Liver (tissue), 9 donors: ENCODE data around the gene NCSTN. TPM values are rescaled to one million over a fixed set of nuclear protein-coding genes. Genes with fewer than 3 reads are reported as not detected.
A peak's percentile ranks its signal among the peaks of the same experiment; 100 is the strongest.

ENCODE experiments used
- DNase-seq: peaks from one replicate; pipeline ENCODE4 v3.0.0-alpha.2; 2017; ENCODE audit warnings: low spot score
- H3K27ac ChIP-seq, 2 donors: one replicate each; pipeline ENCODE4 v1.7.0; 2013; ENCODE audit warnings: inconsistent platforms in 2 of 2, low read length in 2 of 2, control low read depth in 1 of 2, low read depth in 1 of 2, mild to moderate bottlenecking in 1 of 2
- H3K27me3 ChIP-seq, 4 donors: one replicate each; pipeline versions ENCODE4 v1.6.1 to v1.7.0; 2013; ENCODE audit warnings: low read length in 3 of 4, inconsistent platforms in 1 of 4, mild to moderate bottlenecking in 1 of 4, moderate library complexity in 1 of 4; ENCODE audit not compliant: control insufficient read depth in 4 of 4, insufficient read depth in 4 of 4
- H3K36me3 ChIP-seq, 4 donors: one replicate each; pipeline versions ENCODE4 v1.6.1 to v1.7.0; 2013; ENCODE audit warnings: low read length in 3 of 4, mild to moderate bottlenecking in 3 of 4, low read depth in 1 of 4, moderate library complexity in 1 of 4; ENCODE audit not compliant: control insufficient read depth in 4 of 4, insufficient read depth in 3 of 4
- H3K4me1 ChIP-seq, 4 donors: one replicate each; pipeline versions ENCODE4 v1.6.1 to v1.7.0; 2013; ENCODE audit warnings: low read length in 3 of 4, mild to moderate bottlenecking in 3 of 4, moderate library complexity in 1 of 4; ENCODE audit not compliant: control insufficient read depth in 4 of 4, insufficient read depth in 4 of 4
- H3K4me3 ChIP-seq, 3 donors: one replicate each; pipeline versions ENCODE4 v1.6.1 to v1.7.0; 2013; ENCODE audit warnings: low read length in 3 of 3, control low read depth in 1 of 3, low read depth in 1 of 3, mild to moderate bottlenecking in 1 of 3
- H3K9ac ChIP-seq, 2 donors: one replicate each; pipeline ENCODE4 v1.7.0; 2013; ENCODE audit warnings: low read length in 2 of 2, mild to moderate bottlenecking in 2 of 2, moderate library complexity in 2 of 2, control low read depth in 1 of 2, low read depth in 1 of 2
- H3K9me3 ChIP-seq, 4 donors: one replicate each; pipeline versions ENCODE4 v1.6.1 to v1.7.0; 2013; ENCODE audit warnings: low read length in 3 of 4; ENCODE audit not compliant: control insufficient read depth in 4 of 4
- EGR1 ChIP-seq, 2 donors: IDR thresholded peaks; 2 replicates each; pipeline ENCODE4 v1.6.1; 2016 to 2018; ENCODE audit warnings: antibody characterized with exemption in 2 of 2, low read depth in 2 of 2
- FOXA1 ChIP-seq: IDR thresholded peaks from 2 replicates; pipeline ENCODE4 v1.6.1; 2016; ENCODE audit warnings: antibody characterized with exemption
- FOXA2 ChIP-seq: IDR thresholded peaks from 2 replicates; pipeline ENCODE4 v1.6.1; 2016; ENCODE audit warnings: antibody characterized with exemption
- GABPA ChIP-seq, 2 donors: IDR thresholded peaks in 1 of 2; conservative IDR thresholded peaks in 1 of 2; 2 replicates each; pipeline ENCODE4 v1.6.1; 2016; ENCODE audit warnings: antibody characterized with exemption in 2 of 2, mild to moderate bottlenecking in 1 of 2, moderate library complexity in 1 of 2
- HNF4A ChIP-seq, 2 donors: conservative IDR thresholded peaks; 2 replicates each; pipeline ENCODE4 v1.6.1; 2016; ENCODE audit warnings: antibody characterized with exemption in 2 of 2, mild to moderate bottlenecking in 2 of 2
- HNF4G ChIP-seq: IDR thresholded peaks from 2 replicates; pipeline ENCODE4 v1.6.1; 2016; ENCODE audit warnings: antibody characterized with exemption
- JUND ChIP-seq, 2 donors: IDR thresholded peaks; 2 replicates each; pipeline ENCODE4 v1.6.1; 2016; ENCODE audit warnings: antibody characterized with exemption in 2 of 2
- RXRA ChIP-seq, 2 donors: IDR thresholded peaks; 2 replicates each; pipeline ENCODE4 v1.6.1; 2017 to 2018; ENCODE audit warnings: antibody characterized with exemption in 2 of 2, mild to moderate bottlenecking in 1 of 2
- SP1 ChIP-seq: IDR thresholded peaks from 2 replicates; pipeline ENCODE4 v1.6.1; 2018; ENCODE audit warnings: antibody characterized with exemption, mild to moderate bottlenecking
- YY1 ChIP-seq: IDR thresholded peaks from 2 replicates; pipeline ENCODE4 v1.6.1; 2016; ENCODE audit warnings: antibody characterized with exemption, mild to moderate bottlenecking
- WGBS: extraction: QIAGEN DNeasy Blood & Tissue Kit; methylation state at CpG from one replicate; pipeline ENCODE4 v1.1.7; 2013; 5-methylcytosine and 5-hydroxymethylcytosine counted together
- polyA plus RNA-seq, 2 donors: library from polyadenylated mRNA; stranded (reverse) in 1 of 2; unstranded in 1 of 2; fragments of 200-250 nt in 1 of 2; fragments of >200 nt in 1 of 2; fragmentation: Nextera tagmentation in 1 of 2; extraction: Ambion mirVana in 1 of 2; gene quantifications; one replicate each; pipeline versions ENCODE4 v1.2.1 to v1.2.3, GENCODE V29; 2013 to 2015
- total RNA-seq, 2 donors: library from RNA; depleted of rRNA; stranded (reverse); fragments of >200 nt; gene quantifications; one replicate each; pipeline ENCODE4 v1.2.3, GENCODE V29; 2014
- TF ChIP-seq, protein P1 (sequence below): IDR thresholded peaks from 2 replicates; pipeline ENCODE4 v1.6.1; 2016; ENCODE audit warnings: antibody characterized with exemption
- TF ChIP-seq, protein P2 (sequence below): IDR thresholded peaks from 2 replicates; pipeline ENCODE4 v1.6.1; 2016; ENCODE audit warnings: antibody characterized with exemption
- TF ChIP-seq, protein P3 (sequence below): IDR thresholded peaks from 2 replicates; pipeline ENCODE4 v1.6.1; 2016; ENCODE audit warnings: antibody characterized with exemption, mild to moderate bottlenecking
- TF ChIP-seq, protein P4 (sequence below): fragments of 150-350 bp; IDR thresholded peaks from 2 replicates; pipeline ENCODE4 v1.5.1; 2017; ENCODE audit warnings: improper control_type of control experiment, low read depth, low read length; ENCODE audit not compliant: missing input control
- donor health status: healthy.
- donor health status: healthy.
- donor health status: healthy.
- donor health status: healthy.
- donor health status: healthy.

Gene NCSTN
- total and polyA plus RNA-seq, 4 donors, result 32.2 to 44.6 (median 37.5) TPM

- no peak for DNase-seq
- 8% methylated on average over 55 of the region's 55 CpGs for WGBS
- H3K36me3 ChIP-seq, result no peaks in the 10 kb centered on the region
- H3K27me3 ChIP-seq, result peaks cover 0 to 7% (median 3%) of the 10 kb centered on the region in 4 donors
- H3K4me3 ChIP-seq, result peak overlapping the region in 1 of 3 donors; percentile 43
- peaks cover 0 to 5% (median 0%) of the 10 kb centered on the region in 4 donors for H3K4me1 ChIP-seq
- no peaks in the 10 kb centered on the region for H3K9me3 ChIP-seq
- no peak for TF ChIP-seq HNF4G
- no peak for TF ChIP-seq FOXA2
- TF ChIP-seq, protein P1, sequence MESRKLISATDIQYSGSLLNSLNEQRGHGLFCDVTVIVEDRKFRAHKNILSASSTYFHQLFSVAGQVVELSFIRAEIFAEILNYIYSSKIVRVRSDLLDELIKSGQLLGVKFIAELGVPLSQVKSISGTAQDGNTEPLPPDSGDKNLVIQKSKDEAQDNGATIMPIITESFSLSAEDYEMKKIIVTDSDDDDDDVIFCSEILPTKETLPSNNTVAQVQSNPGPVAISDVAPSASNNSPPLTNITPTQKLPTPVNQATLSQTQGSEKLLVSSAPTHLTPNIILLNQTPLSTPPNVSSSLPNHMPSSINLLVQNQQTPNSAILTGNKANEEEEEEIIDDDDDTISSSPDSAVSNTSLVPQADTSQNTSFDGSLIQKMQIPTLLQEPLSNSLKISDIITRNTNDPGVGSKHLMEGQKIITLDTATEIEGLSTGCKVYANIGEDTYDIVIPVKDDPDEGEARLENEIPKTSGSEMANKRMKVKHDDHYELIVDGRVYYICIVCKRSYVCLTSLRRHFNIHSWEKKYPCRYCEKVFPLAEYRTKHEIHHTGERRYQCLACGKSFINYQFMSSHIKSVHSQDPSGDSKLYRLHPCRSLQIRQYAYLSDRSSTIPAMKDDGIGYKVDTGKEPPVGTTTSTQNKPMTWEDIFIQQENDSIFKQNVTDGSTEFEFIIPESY, result no peak
- TF ChIP-seq HNF4A (conservative IDR thresholded peaks at IDR 0.05), result no peak
- no peak for TF ChIP-seq FOXA1
- TF ChIP-seq SP1, result no peak
- no peak for TF ChIP-seq YY1
- no peak for TF ChIP-seq GABPA (IDR thresholded peaks at IDR 0.05 in 1 of 2, conservative IDR thresholded peaks at IDR 0.05 in 1 of 2)
- no peak for TF ChIP-seq RXRA (IDR thresholded peaks at IDR 0.05)
- TF ChIP-seq, protein P2, sequence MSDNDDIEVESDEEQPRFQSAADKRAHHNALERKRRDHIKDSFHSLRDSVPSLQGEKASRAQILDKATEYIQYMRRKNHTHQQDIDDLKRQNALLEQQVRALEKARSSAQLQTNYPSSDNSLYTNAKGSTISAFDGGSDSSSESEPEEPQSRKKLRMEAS, result no peak
- no peak overlapping the region for H3K27ac ChIP-seq
- no peak overlapping the region for H3K9ac ChIP-seq
Measured at GRCh38 chr1:160400646-160401486, 57.7 kb downstream of the NCSTN start.

DNA sequence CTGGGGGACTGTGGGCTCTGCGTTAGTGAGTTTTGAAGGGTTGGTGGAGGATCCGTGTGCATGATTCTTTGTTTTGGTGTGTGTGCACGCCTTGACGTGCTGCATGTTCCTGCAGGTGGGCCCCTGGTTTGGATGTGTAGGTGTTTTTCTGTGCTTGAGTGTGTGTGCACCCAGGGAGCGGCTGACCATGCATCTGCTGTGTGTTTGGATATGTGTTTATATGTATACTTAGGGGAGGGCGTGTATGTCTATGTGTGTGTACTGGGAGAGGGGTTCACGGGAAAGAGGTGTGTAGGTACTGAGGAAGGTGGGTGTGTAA lies 58.3 kb downstream of the NCSTN start:
- Histone ChIP-seq H3K27ac (no peak overlapping the region), H3K36me3 (no peaks in the 10 kb centered on the region), H3K27me3 (peaks cover 0 to 7% (median 3%) of the 10 kb centered on the region in 4 donors), H3K9ac (no peak overlapping the region), H3K4me3 (no peak overlapping the region), H3K4me1 (peaks cover 0 to 5% (median 0%) of the 10 kb centered on the region in 4 donors), H3K9me3 (no peaks in the 10 kb centered on the region)
- no peak for DNase-seq
- TF ChIP-seq RXRA (IDR thresholded peaks at IDR 0.05) (no peak), FOXA1 (no peak), JUND (IDR thresholded peaks at IDR 0.05) (no peak), FOXA2 (no peak), SP1 (no peak), EGR1 (IDR thresholded peaks at IDR 0.05; ENCODE audit: low read depth in 2 of 2) (no peak), HNF4A (conservative IDR thresholded peaks at IDR 0.05) (no peak)
- TF ChIP-seq, protein P3, sequence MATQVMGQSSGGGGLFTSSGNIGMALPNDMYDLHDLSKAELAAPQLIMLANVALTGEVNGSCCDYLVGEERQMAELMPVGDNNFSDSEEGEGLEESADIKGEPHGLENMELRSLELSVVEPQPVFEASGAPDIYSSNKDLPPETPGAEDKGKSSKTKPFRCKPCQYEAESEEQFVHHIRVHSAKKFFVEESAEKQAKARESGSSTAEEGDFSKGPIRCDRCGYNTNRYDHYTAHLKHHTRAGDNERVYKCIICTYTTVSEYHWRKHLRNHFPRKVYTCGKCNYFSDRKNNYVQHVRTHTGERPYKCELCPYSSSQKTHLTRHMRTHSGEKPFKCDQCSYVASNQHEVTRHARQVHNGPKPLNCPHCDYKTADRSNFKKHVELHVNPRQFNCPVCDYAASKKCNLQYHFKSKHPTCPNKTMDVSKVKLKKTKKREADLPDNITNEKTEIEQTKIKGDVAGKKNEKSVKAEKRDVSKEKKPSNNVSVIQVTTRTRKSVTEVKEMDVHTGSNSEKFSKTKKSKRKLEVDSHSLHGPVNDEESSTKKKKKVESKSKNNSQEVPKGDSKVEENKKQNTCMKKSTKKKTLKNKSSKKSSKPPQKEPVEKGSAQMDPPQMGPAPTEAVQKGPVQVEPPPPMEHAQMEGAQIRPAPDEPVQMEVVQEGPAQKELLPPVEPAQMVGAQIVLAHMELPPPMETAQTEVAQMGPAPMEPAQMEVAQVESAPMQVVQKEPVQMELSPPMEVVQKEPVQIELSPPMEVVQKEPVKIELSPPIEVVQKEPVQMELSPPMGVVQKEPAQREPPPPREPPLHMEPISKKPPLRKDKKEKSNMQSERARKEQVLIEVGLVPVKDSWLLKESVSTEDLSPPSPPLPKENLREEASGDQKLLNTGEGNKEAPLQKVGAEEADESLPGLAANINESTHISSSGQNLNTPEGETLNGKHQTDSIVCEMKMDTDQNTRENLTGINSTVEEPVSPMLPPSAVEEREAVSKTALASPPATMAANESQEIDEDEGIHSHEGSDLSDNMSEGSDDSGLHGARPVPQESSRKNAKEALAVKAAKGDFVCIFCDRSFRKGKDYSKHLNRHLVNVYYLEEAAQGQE, result no peak
- TF ChIP-seq, protein P2, result no peak
- TF ChIP-seq, protein P4, sequence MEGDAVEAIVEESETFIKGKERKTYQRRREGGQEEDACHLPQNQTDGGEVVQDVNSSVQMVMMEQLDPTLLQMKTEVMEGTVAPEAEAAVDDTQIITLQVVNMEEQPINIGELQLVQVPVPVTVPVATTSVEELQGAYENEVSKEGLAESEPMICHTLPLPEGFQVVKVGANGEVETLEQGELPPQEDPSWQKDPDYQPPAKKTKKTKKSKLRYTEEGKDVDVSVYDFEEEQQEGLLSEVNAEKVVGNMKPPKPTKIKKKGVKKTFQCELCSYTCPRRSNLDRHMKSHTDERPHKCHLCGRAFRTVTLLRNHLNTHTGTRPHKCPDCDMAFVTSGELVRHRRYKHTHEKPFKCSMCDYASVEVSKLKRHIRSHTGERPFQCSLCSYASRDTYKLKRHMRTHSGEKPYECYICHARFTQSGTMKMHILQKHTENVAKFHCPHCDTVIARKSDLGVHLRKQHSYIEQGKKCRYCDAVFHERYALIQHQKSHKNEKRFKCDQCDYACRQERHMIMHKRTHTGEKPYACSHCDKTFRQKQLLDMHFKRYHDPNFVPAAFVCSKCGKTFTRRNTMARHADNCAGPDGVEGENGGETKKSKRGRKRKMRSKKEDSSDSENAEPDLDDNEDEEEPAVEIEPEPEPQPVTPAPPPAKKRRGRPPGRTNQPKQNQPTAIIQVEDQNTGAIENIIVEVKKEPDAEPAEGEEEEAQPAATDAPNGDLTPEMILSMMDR, result no peak
- WGBS, result 63% methylated on average over 7 of the region's 7 CpGs
